DOHH2 (cell line): Measurements from ENCODE around the gene ZNF83.

Experiments used
- EZH2phosphoT487 ChIP-seq: fragments of 200-600 bp; sonication (generic); IDR thresholded peaks from 2 replicates; pipeline ENCODE4 v1.6.1; 2017; ENCODE audit warnings: borderline replicate concordance, mild to moderate bottlenecking, antibody characterized with exemption, low read length, moderate library complexity, mixed read lengths
- TF ChIP-seq, protein P1 (sequence below): fragments of 200-600 bp; sonication (generic); IDR thresholded peaks from one replicate; pipeline ENCODE4 v1.5.1; 2014; ENCODE audit warnings: antibody characterized with exemption, mild to moderate bottlenecking, low read depth, low read length; ENCODE audit not compliant: poor library complexity, severe bottlenecking

DNA sequence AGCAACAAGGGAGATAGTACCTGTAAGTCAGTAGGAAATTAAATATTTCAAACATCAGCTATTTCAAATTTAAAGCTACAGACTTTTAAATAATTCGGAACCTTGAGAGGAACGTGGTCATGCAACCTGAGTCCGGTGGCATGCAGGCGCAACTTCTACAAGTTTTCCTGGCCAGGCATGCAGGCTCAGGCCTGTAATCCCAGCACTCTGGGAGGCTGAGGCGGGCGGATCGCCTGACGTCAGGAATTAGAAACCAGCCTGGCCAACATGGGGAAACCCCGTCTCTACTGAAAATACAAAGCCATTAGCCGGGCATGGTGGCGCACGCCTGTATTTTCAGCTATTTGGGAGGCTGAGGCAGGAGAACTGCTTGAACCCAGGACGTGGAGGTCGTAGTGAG, 70.2 kb downstream of the ZNF83 start:
- TF ChIP-seq, protein P1, sequence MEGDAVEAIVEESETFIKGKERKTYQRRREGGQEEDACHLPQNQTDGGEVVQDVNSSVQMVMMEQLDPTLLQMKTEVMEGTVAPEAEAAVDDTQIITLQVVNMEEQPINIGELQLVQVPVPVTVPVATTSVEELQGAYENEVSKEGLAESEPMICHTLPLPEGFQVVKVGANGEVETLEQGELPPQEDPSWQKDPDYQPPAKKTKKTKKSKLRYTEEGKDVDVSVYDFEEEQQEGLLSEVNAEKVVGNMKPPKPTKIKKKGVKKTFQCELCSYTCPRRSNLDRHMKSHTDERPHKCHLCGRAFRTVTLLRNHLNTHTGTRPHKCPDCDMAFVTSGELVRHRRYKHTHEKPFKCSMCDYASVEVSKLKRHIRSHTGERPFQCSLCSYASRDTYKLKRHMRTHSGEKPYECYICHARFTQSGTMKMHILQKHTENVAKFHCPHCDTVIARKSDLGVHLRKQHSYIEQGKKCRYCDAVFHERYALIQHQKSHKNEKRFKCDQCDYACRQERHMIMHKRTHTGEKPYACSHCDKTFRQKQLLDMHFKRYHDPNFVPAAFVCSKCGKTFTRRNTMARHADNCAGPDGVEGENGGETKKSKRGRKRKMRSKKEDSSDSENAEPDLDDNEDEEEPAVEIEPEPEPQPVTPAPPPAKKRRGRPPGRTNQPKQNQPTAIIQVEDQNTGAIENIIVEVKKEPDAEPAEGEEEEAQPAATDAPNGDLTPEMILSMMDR = no peak
- no peak for TF ChIP-seq EZH2phosphoT487
